ENCODE results near the gene ZC3H15.

DNA sequence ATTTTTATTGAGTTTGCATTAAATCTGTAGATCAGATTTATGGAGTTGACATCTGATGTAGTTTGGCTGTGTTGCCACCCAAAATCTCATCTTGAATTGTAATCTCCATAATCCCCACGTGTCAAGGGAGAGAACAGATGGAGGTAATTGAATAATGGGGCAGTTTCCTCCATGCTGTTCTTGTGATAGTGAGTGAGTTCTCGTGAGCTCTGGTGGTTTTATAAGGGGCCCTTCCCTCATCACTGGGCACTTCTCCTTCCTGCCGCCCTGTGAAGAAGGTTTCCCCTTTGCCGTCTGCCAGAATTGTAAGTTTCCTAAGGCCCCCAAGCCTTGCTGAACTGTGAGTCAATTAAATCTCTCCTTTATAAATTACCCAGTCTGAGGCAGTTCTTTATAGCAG, 32.2 kb downstream of the ZC3H15 start:
- TF ChIP-seq, protein P1, sequence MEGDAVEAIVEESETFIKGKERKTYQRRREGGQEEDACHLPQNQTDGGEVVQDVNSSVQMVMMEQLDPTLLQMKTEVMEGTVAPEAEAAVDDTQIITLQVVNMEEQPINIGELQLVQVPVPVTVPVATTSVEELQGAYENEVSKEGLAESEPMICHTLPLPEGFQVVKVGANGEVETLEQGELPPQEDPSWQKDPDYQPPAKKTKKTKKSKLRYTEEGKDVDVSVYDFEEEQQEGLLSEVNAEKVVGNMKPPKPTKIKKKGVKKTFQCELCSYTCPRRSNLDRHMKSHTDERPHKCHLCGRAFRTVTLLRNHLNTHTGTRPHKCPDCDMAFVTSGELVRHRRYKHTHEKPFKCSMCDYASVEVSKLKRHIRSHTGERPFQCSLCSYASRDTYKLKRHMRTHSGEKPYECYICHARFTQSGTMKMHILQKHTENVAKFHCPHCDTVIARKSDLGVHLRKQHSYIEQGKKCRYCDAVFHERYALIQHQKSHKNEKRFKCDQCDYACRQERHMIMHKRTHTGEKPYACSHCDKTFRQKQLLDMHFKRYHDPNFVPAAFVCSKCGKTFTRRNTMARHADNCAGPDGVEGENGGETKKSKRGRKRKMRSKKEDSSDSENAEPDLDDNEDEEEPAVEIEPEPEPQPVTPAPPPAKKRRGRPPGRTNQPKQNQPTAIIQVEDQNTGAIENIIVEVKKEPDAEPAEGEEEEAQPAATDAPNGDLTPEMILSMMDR (conservative IDR thresholded peaks at IDR 0.05 in 1 of 2, IDR thresholded peaks at IDR 0.05 in 1 of 2; ENCODE audit: extremely low read depth in 1 of 2, insufficient read depth in 1 of 2, low read depth in 1 of 2, low read length in 2 of 2) = no peak
- TF ChIP-seq EZH2 (IDR thresholded peaks at IDR 0.05; ENCODE audit: borderline replicate concordance, low read length) = no peak
